Liver (tissue), 9 donors: ENCODE data around the gene CRYL1. TPM values are rescaled to one million over a fixed set of nuclear protein-coding genes. Genes with fewer than 3 reads are reported as not detected.

Experiments used
- DNase-seq: peaks from one replicate; pipeline ENCODE4 v3.0.0-alpha.2; 2017; ENCODE audit warnings: low spot score
- H3K27ac ChIP-seq, 2 donors: one replicate each; pipeline ENCODE4 v1.7.0; 2013; ENCODE audit warnings: inconsistent platforms in 2 of 2, low read length in 2 of 2, control low read depth in 1 of 2, low read depth in 1 of 2, mild to moderate bottlenecking in 1 of 2
- H3K27me3 ChIP-seq, 4 donors: one replicate each; pipeline versions ENCODE4 v1.6.1 to v1.7.0; 2013; ENCODE audit warnings: low read length in 3 of 4, inconsistent platforms in 1 of 4, mild to moderate bottlenecking in 1 of 4, moderate library complexity in 1 of 4; ENCODE audit not compliant: control insufficient read depth in 4 of 4, insufficient read depth in 4 of 4
- H3K36me3 ChIP-seq, 4 donors: one replicate each; pipeline versions ENCODE4 v1.6.1 to v1.7.0; 2013; ENCODE audit warnings: low read length in 3 of 4, mild to moderate bottlenecking in 3 of 4, low read depth in 1 of 4, moderate library complexity in 1 of 4; ENCODE audit not compliant: control insufficient read depth in 4 of 4, insufficient read depth in 3 of 4
- H3K4me1 ChIP-seq, 4 donors: one replicate each; pipeline versions ENCODE4 v1.6.1 to v1.7.0; 2013; ENCODE audit warnings: low read length in 3 of 4, mild to moderate bottlenecking in 3 of 4, moderate library complexity in 1 of 4; ENCODE audit not compliant: control insufficient read depth in 4 of 4, insufficient read depth in 4 of 4
- H3K4me3 ChIP-seq, 3 donors: one replicate each; pipeline versions ENCODE4 v1.6.1 to v1.7.0; 2013; ENCODE audit warnings: low read length in 3 of 3, control low read depth in 1 of 3, low read depth in 1 of 3, mild to moderate bottlenecking in 1 of 3
- H3K9ac ChIP-seq, 2 donors: one replicate each; pipeline ENCODE4 v1.7.0; 2013; ENCODE audit warnings: low read length in 2 of 2, mild to moderate bottlenecking in 2 of 2, moderate library complexity in 2 of 2, control low read depth in 1 of 2, low read depth in 1 of 2
- H3K9me3 ChIP-seq, 4 donors: one replicate each; pipeline versions ENCODE4 v1.6.1 to v1.7.0; 2013; ENCODE audit warnings: low read length in 3 of 4; ENCODE audit not compliant: control insufficient read depth in 4 of 4
- ATF3 ChIP-seq: IDR thresholded peaks from 2 replicates; pipeline ENCODE4 v1.6.1; 2016; ENCODE audit warnings: antibody characterized with exemption
- CTCF ChIP-seq: fragments of 150-350 bp; IDR thresholded peaks from 2 replicates; pipeline ENCODE4 v1.5.1; 2017; ENCODE audit warnings: improper control_type of control experiment, low read depth, low read length; ENCODE audit not compliant: missing input control
- EGR1 ChIP-seq, 2 donors: IDR thresholded peaks; 2 replicates each; pipeline ENCODE4 v1.6.1; 2016 to 2018; ENCODE audit warnings: antibody characterized with exemption in 2 of 2, low read depth in 2 of 2
- FOXA1 ChIP-seq: IDR thresholded peaks from 2 replicates; pipeline ENCODE4 v1.6.1; 2016; ENCODE audit warnings: antibody characterized with exemption
- FOXA2 ChIP-seq: IDR thresholded peaks from 2 replicates; pipeline ENCODE4 v1.6.1; 2016; ENCODE audit warnings: antibody characterized with exemption
- GABPA ChIP-seq, 2 donors: IDR thresholded peaks in 1 of 2; conservative IDR thresholded peaks in 1 of 2; 2 replicates each; pipeline ENCODE4 v1.6.1; 2016; ENCODE audit warnings: antibody characterized with exemption in 2 of 2, mild to moderate bottlenecking in 1 of 2, moderate library complexity in 1 of 2
- HNF4A ChIP-seq, 2 donors: conservative IDR thresholded peaks; 2 replicates each; pipeline ENCODE4 v1.6.1; 2016; ENCODE audit warnings: antibody characterized with exemption in 2 of 2, mild to moderate bottlenecking in 2 of 2
- HNF4G ChIP-seq: IDR thresholded peaks from 2 replicates; pipeline ENCODE4 v1.6.1; 2016; ENCODE audit warnings: antibody characterized with exemption
- MAX ChIP-seq: IDR thresholded peaks from 2 replicates; pipeline ENCODE4 v1.6.1; 2016; ENCODE audit warnings: antibody characterized with exemption
- NR2F2 ChIP-seq: IDR thresholded peaks from 2 replicates; pipeline ENCODE4 v1.6.1; 2016; ENCODE audit warnings: antibody characterized with exemption
- RAD21 ChIP-seq, 2 donors: IDR thresholded peaks; 2 replicates each; pipeline ENCODE4 v1.6.1; 2016; ENCODE audit warnings: antibody characterized with exemption in 2 of 2, mild to moderate bottlenecking in 2 of 2
- REST ChIP-seq: IDR thresholded peaks from 2 replicates; pipeline ENCODE4 v1.6.1; 2016; ENCODE audit warnings: antibody characterized with exemption, mild to moderate bottlenecking
- RXRA ChIP-seq, 2 donors: IDR thresholded peaks; 2 replicates each; pipeline ENCODE4 v1.6.1; 2017 to 2018; ENCODE audit warnings: antibody characterized with exemption in 2 of 2, mild to moderate bottlenecking in 1 of 2
- SP1 ChIP-seq: IDR thresholded peaks from 2 replicates; pipeline ENCODE4 v1.6.1; 2018; ENCODE audit warnings: antibody characterized with exemption, mild to moderate bottlenecking
- TAF1 ChIP-seq: conservative IDR thresholded peaks from 2 replicates; pipeline ENCODE4 v1.6.1; 2016; ENCODE audit warnings: antibody characterized with exemption, mild to moderate bottlenecking
- YY1 ChIP-seq: IDR thresholded peaks from 2 replicates; pipeline ENCODE4 v1.6.1; 2016; ENCODE audit warnings: antibody characterized with exemption, mild to moderate bottlenecking
- ZBTB33 ChIP-seq: IDR thresholded peaks from 2 replicates; pipeline ENCODE4 v1.6.1; 2016; ENCODE audit warnings: antibody characterized with exemption
- whole genome bisulfite sequencing: extraction: QIAGEN DNeasy Blood & Tissue Kit; methylation state at CpG from one replicate; pipeline ENCODE4 v1.1.7; 2013; 5-methylcytosine and 5-hydroxymethylcytosine counted together
- polyA plus RNA-seq, 2 donors: library from polyadenylated mRNA; stranded (reverse) in 1 of 2; unstranded in 1 of 2; fragments of 200-250 nt in 1 of 2; fragments of >200 nt in 1 of 2; fragmentation: Nextera tagmentation in 1 of 2; extraction: Ambion mirVana in 1 of 2; gene quantifications; one replicate each; pipeline versions ENCODE4 v1.2.1 to v1.2.3, GENCODE V29; 2013 to 2015
- total RNA-seq, 2 donors: library from RNA; depleted of rRNA; stranded (reverse); fragments of >200 nt; gene quantifications; one replicate each; pipeline ENCODE4 v1.2.3, GENCODE V29; 2014
- donor health status: healthy.
- donor health status: healthy.
- donor health status: healthy.
- donor health status: healthy.
- donor health status: healthy.

Gene CRYL1
- total and polyA plus RNA-seq, 4 donors, result 87.8 to 179 (median 168) TPM

GRCh38 chr13:20387441-20387971, 138.2 kb downstream of the CRYL1 start:
- 67% methylated on average over 8 of the region's 8 CpGs for WGBS

More at GRCh38 chr13:20387441-20387971, 138.2 kb downstream of the CRYL1 start:
- no peak overlapping the region for H3K9ac ChIP-seq
- H3K4me3 ChIP-seq, result no peak overlapping the region
- no peaks in the 10 kb centered on the region for H3K9me3 ChIP-seq
- H3K36me3 ChIP-seq, result no peaks in the 10 kb centered on the region
- no peak for DNase-seq
- no peaks in the 10 kb centered on the region for H3K27me3 ChIP-seq
- no peak overlapping the region for H3K27ac ChIP-seq
- no peaks in the 10 kb centered on the region for H3K4me1 ChIP-seq
- TF ChIP-seq FOXA2 (no peak), GABPA (IDR thresholded peaks at IDR 0.05 in 1 of 2, conservative IDR thresholded peaks at IDR 0.05 in 1 of 2) (no peak), ATF3 (no peak), NR2F2 (no peak), EGR1 (IDR thresholded peaks at IDR 0.05; ENCODE audit: low read depth in 2 of 2) (no peak), ZBTB33 (no peak), MAX (no peak), SP1 (no peak), FOXA1 (no peak), HNF4A (conservative IDR thresholded peaks at IDR 0.05) (no peak), CTCF (no peak), YY1 (no peak), TAF1 (no peak), RAD21 (IDR thresholded peaks at IDR 0.05) (no peak), HNF4G (no peak), REST (no peak), RXRA (IDR thresholded peaks at IDR 0.05) (no peak)
